Liver (tissue), 3 donors: Measurements from ENCODE around the gene RRP15.

ENCODE experiments used
- RAD21 ChIP-seq, 2 donors: IDR thresholded peaks; 2 replicates each; pipeline ENCODE4 v1.6.1; 2016; ENCODE audit warnings: antibody characterized with exemption in 2 of 2, mild to moderate bottlenecking in 2 of 2
- TF ChIP-seq, protein P1 (sequence below): fragments of 150-350 bp; IDR thresholded peaks from 2 replicates; pipeline ENCODE4 v1.5.1; 2017; ENCODE audit warnings: improper control_type of control experiment, low read depth, low read length; ENCODE audit not compliant: missing input control
- donor health status: healthy.
- donor health status: healthy.

DNA sequence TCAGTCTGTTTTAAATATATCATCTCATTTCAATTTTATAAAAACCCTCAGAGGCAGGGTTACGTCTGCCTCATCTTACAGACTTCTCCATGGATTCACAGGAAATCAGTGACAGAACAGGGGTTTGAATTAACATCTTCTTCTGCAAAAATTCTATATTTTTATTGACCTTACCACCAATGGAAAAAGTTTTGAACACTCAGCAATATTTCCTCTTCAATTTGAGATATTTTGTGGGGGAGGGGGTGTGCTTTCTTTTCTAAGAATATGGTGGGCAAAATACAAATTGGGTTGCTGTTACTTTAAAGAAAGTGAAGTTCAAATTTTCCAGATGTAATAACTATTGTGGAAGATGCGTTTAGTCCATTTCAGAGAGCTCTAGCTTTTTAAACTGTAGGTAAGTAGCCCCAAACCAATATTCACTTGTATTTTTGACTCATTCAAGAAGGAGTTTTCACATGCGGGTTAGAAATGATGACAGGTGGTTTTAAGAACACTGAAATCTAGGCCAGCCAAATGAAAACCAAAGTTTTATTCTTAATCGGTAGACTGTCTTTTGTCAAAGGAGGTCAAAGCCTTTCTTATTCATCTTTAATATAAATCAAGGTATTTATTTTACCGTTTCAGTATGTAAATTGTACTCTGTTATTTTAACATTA is 77.5 kb downstream of the RRP15 start:
- TF ChIP-seq, protein P1, sequence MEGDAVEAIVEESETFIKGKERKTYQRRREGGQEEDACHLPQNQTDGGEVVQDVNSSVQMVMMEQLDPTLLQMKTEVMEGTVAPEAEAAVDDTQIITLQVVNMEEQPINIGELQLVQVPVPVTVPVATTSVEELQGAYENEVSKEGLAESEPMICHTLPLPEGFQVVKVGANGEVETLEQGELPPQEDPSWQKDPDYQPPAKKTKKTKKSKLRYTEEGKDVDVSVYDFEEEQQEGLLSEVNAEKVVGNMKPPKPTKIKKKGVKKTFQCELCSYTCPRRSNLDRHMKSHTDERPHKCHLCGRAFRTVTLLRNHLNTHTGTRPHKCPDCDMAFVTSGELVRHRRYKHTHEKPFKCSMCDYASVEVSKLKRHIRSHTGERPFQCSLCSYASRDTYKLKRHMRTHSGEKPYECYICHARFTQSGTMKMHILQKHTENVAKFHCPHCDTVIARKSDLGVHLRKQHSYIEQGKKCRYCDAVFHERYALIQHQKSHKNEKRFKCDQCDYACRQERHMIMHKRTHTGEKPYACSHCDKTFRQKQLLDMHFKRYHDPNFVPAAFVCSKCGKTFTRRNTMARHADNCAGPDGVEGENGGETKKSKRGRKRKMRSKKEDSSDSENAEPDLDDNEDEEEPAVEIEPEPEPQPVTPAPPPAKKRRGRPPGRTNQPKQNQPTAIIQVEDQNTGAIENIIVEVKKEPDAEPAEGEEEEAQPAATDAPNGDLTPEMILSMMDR: no peak
- TF ChIP-seq RAD21 (IDR thresholded peaks at IDR 0.05): no peak
